SK-N-SH (cell line): ENCODE data around the gene KIF1A. TPM values are rescaled to one million over a fixed set of nuclear protein-coding genes. Genes with fewer than 3 reads are reported as not detected.

Experiments used
- CTCF ChIA-PET: fragments of 300-600, 350-600 bp; formaldehyde crosslinking; extraction: SDS; loops from one replicate; lab custom pipeline; 2021; lab: Yijun Ruan, JAX
- POLR2A ChIA-PET: fragments of 350-600 bp; sonication (Branson Sonifier 250); formaldehyde crosslinking; extraction: SDS; loops from one replicate; lab custom pipeline; 2020; ENCODE audit warnings: antibody characterized with exemption, inconsistent platforms; lab: Yijun Ruan, JAX
- DNase-seq: peaks from one replicate; pipeline ENCODE4 v3.0.0; 2012
- H2AFZ ChIP-seq: fragments of 200-600 bp; sonication (generic); 2 replicates; pipeline ENCODE4 v1.8.1; 2016; ENCODE audit warnings: antibody characterized with exemption, mild to moderate bottlenecking, low read depth
- H3F3A ChIP-seq: fragments of 200-600 bp; sonication (generic); replicated peaks from 2 replicates; pipeline ENCODE3; 2016; ENCODE audit warnings: antibody characterized with exemption, mild to moderate bottlenecking; ENCODE audit not compliant: insufficient read depth
- H3K27ac ChIP-seq, 2 experiments: fragments of 200-500 bp in 1 of 2; fragments of 200-600 bp in 1 of 2; sonication (Bioruptor generic) in 1 of 2; sonication (generic), shearing (Covaris generic) in 1 of 2; 2 replicates each; pipeline versions ENCODE4 v1.5.1 to v1.6.1; 2014 to 2016; ENCODE audit warnings: low read depth in 2 of 2, inconsistent platforms in 1 of 2, low read length in 1 of 2, mild to moderate bottlenecking in 1 of 2, mixed read lengths in 1 of 2
- H3K27me3 ChIP-seq: fragments of 200-600 bp; sonication (generic), shearing (Covaris generic); 2 replicates; pipeline ENCODE4 v1.6.1; 2016; ENCODE audit warnings: mixed run types; ENCODE audit not compliant: insufficient read depth
- H3K36me3 ChIP-seq, 2 experiments: fragments of 200-500 bp in 1 of 2; fragments of 200-600 bp in 1 of 2; sonication (Bioruptor generic) in 1 of 2; sonication (generic) in 1 of 2; replicated peaks in 1 of 2; 2 replicates each; pipeline versions ENCODE3 to v1.5.1; 2014 to 2016; ENCODE audit warnings: low read length in 1 of 2, mild to moderate bottlenecking in 1 of 2; ENCODE audit not compliant: insufficient read depth in 2 of 2, control insufficient read depth in 1 of 2
- H3K4me1 ChIP-seq, 2 experiments: fragments of 200-500 bp in 1 of 2; fragments of 200-600 bp in 1 of 2; sonication (Bioruptor generic) in 1 of 2; sonication (generic), shearing (Covaris generic) in 1 of 2; 2 replicates each; pipeline versions ENCODE4 v1.5.1 to v1.6.1; 2014 to 2016; ENCODE audit warnings: low read depth in 1 of 2, low read length in 1 of 2, mixed run types in 1 of 2; ENCODE audit not compliant: insufficient read depth in 2 of 2, control insufficient read depth in 1 of 2
- H3K4me2 ChIP-seq: fragments of 200-600 bp; sonication (generic), shearing (Covaris generic); 2 replicates; pipeline ENCODE4 v1.6.1; 2017; ENCODE audit warnings: mixed run types
- H3K4me3 ChIP-seq, 2 experiments: fragments of 200-500 bp in 1 of 2; fragments of 200-600 bp in 1 of 2; sonication (Bioruptor generic) in 1 of 2; sonication (generic), shearing (Covaris generic) in 1 of 2; 2 replicates each; pipeline versions ENCODE4 v1.5.1 to v1.8.1; 2014 to 2016; ENCODE audit warnings: low read depth in 2 of 2, inconsistent platforms in 1 of 2, low read length in 1 of 2, mild to moderate bottlenecking in 1 of 2, mixed read lengths in 1 of 2, moderate library complexity in 1 of 2
- H3K79me2 ChIP-seq: fragments of 200-600 bp; sonication (generic); 2 replicates; pipeline ENCODE4 v1.8.1; 2017; ENCODE audit warnings: mild to moderate bottlenecking; ENCODE audit not compliant: insufficient read depth
- H3K9ac ChIP-seq: fragments of 200-600 bp; sonication (generic); 2 replicates; pipeline ENCODE4 v1.6.1; 2017; ENCODE audit warnings: mixed run types
- H3K9me2 ChIP-seq: fragments of 200-600 bp; sonication (generic); 2 replicates; pipeline ENCODE4 v1.6.1; 2017; ENCODE audit warnings: mixed run types
- H3K9me3 ChIP-seq: fragments of 200-600 bp; sonication (generic); 2 replicates; pipeline ENCODE4 v1.6.1; 2017; ENCODE audit warnings: mixed run types, mild to moderate bottlenecking, moderate library complexity
- H4K20me1 ChIP-seq: fragments of 200-600 bp; sonication (generic); 2 replicates; pipeline ENCODE4 v1.6.1; 2017; ENCODE audit warnings: mild to moderate bottlenecking, mixed run types; ENCODE audit not compliant: insufficient read depth
- EZH2phosphoT487 ChIP-seq: fragments of 200-600 bp; sonication (generic); IDR thresholded peaks from 2 replicates; pipeline ENCODE4 v1.6.1; 2017; ENCODE audit warnings: low read depth, mixed run types, mild to moderate bottlenecking, antibody characterized with exemption, moderate library complexity, borderline replicate concordance
- FOSL2 ChIP-seq: IDR thresholded peaks from 2 replicates; pipeline ENCODE4 v1.4.0; 2012; ENCODE audit warnings: low read depth, mild to moderate bottlenecking, moderate library complexity, borderline replicate concordance
- FOXJ3 ChIP-seq: sonication (generic); formaldehyde crosslinking; IDR thresholded peaks from 2 replicates; pipeline ENCODE4 v1.5.1; 2020; ENCODE audit warnings: mild to moderate bottlenecking, missing genetic modification reagents
- FOXM1 ChIP-seq: IDR thresholded peaks from 2 replicates; pipeline ENCODE4 v1.4.0; 2012; ENCODE audit warnings: low read depth, mild to moderate bottlenecking
- GABPA ChIP-seq: IDR thresholded peaks from 2 replicates; pipeline ENCODE4 v1.4.0; 2012; ENCODE audit warnings: low read depth, mild to moderate bottlenecking
- GATA2 ChIP-seq: sonication (generic); formaldehyde crosslinking; IDR thresholded peaks from 2 replicates; pipeline ENCODE4 v1.5.0; 2020; ENCODE audit warnings: mild to moderate bottlenecking, missing genetic modification reagents
- JUND ChIP-seq: IDR thresholded peaks from 2 replicates; pipeline ENCODE4 v1.4.0; 2012
- MEF2A ChIP-seq: IDR thresholded peaks from 2 replicates; pipeline ENCODE4 v1.4.0; 2012; ENCODE audit warnings: low read depth, borderline replicate concordance
- MXI1 ChIP-seq: IDR thresholded peaks from 2 replicates; pipeline ENCODE4 v1.6.1; 2012; ENCODE audit warnings: mild to moderate bottlenecking, low read depth, low read length, improper control_type of control experiment
- NRF1 ChIP-seq: IDR thresholded peaks from 2 replicates; pipeline ENCODE4 v1.6.1; 2012; ENCODE audit warnings: low read depth, mild to moderate bottlenecking, low read length
- RCOR1 ChIP-seq: fragments of 150-350 bp; IDR thresholded peaks from 2 replicates; pipeline ENCODE4 v1.6.1; 2017; ENCODE audit warnings: antibody characterized with exemption, low read length
- RFX5 ChIP-seq: IDR thresholded peaks from 2 replicates; pipeline ENCODE4 v1.6.1; 2012; ENCODE audit warnings: mild to moderate bottlenecking, improper control_type of control experiment, low read length
- RXRA ChIP-seq: IDR thresholded peaks from 2 replicates; pipeline ENCODE4 v1.4.0; 2012; ENCODE audit warnings: low read depth, mild to moderate bottlenecking, borderline replicate concordance
- TAF1 ChIP-seq: IDR thresholded peaks from 2 replicates; pipeline ENCODE4 v1.6.1; 2012; ENCODE audit warnings: low read depth, mild to moderate bottlenecking, low read length, moderate library complexity, borderline replicate concordance
- TEAD4 ChIP-seq: IDR thresholded peaks from 2 replicates; pipeline ENCODE4 v1.4.0; 2012; ENCODE audit warnings: mild to moderate bottlenecking, borderline replicate concordance; ENCODE audit not compliant: insufficient read depth
- YY1 ChIP-seq: IDR thresholded peaks from 2 replicates; pipeline ENCODE4 v1.4.0; 2012; ENCODE audit warnings: low read depth, mild to moderate bottlenecking
- WGBS: methylation state at CpG from one replicate; pipeline ENCODE4 v1.1.6; 2017; ENCODE audit warnings: low lambda C conversion rate; 5-methylcytosine and 5-hydroxymethylcytosine counted together
- polyA plus RNA-seq, 3 experiments: library from polyadenylated mRNA; depleted of rRNA; stranded (reverse); fragments of >200 nt; gene quantifications; 2 replicates each; pipeline ENCODE4 v1.2.3, GENCODE V29; 2012
- TF ChIP-seq, protein P1 (sequence below): fragments of 150-350 bp; IDR thresholded peaks from 2 replicates; pipeline ENCODE4 v1.6.1; 2016; ENCODE audit warnings: mild to moderate bottlenecking, low read depth, low read length
- TF ChIP-seq, protein P2 (sequence below): IDR thresholded peaks from 2 replicates; pipeline ENCODE4 v1.4.0; 2012; ENCODE audit warnings: low read depth, borderline replicate concordance
- TF ChIP-seq, protein P3 (sequence below): IDR thresholded peaks from 2 replicates; pipeline ENCODE4; 2012
- TF ChIP-seq, protein P4 (sequence below): fragments of 150-350 bp; IDR thresholded peaks from 2 replicates; pipeline ENCODE4 v1.6.1; 2017; ENCODE audit warnings: antibody characterized with exemption, low read length, low read depth, borderline replicate concordance
- TF ChIP-seq, protein P5 (sequence below): IDR thresholded peaks from 2 replicates; pipeline ENCODE4 v1.4.0; 2012; ENCODE audit warnings: low read depth

KIF1A gene
- polyA plus RNA-seq, 1 of the 3 experiments (the other 2 are of a cell fraction): 0.21 TPM

DNA sequence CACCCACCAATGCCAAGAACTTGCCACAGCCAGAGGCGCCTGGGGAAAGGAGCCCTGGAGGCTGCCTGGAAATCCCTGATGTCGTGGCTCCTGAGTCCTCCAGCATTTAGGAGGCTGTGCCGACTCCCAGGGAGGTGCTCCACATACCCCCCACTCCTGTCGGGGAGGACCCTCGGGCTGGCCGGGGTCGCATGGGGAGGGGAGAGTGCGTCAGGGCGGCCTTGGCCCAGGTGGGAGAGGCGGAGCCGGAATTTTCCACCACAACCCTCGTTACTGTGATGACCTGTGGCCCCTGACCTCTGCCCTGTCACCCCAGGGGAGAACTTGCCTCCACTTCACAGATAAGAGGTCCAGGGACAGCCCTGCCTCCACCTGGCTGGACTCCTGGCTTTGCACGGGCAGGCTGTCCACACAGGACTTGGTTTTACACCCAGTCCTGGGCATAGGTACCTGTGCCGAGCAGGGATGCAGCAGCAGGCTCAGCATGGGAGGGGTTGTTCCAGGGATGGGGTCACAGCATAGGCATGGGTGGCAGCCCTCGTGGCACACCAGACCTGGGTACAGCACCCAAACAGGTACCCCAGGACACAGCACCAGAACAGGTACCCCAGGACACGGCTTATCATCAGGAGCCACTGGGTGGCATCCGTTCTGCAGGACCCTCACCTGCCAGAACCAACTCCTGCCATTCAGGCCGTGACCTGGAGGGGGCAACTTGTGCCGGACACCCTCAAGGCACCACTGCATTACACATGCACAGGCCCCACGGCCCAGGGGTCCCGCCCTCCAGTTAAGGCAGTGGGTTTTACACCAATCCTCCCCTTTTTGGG is 36.3 kb upstream of the KIF1A start:
- Histone ChIP-seq H3K79me2 (no peaks in the 10 kb centered on the region), H3K9me2 (no peaks in the 10 kb centered on the region), H3K4me2 (no peak overlapping the region), H3K27ac (no peak overlapping the region), H3F3A (no peaks in the 10 kb centered on the region), H2AFZ (no peak overlapping the region), H3K36me3 (no peaks in the 10 kb centered on the region), H3K4me3 (no peak overlapping the region), H3K9ac (no peak overlapping the region), H3K27me3 (peaks cover 6% of the 10 kb centered on the region; the same call in 1 of the 2 replicates), H4K20me1 (no peaks in the 10 kb centered on the region), H3K9me3 (no peaks in the 10 kb centered on the region), H3K4me1 (no peaks in the 10 kb centered on the region)
- TF ChIP-seq RCOR1 (no peak), FOXM1 (no peak), GATA2 (CRISPR knock-in tag) (no peak), MXI1 (no peak), TEAD4 (no peak), MEF2A (no peak), JUND (no peak), EZH2phosphoT487 (no peak)
- TF ChIP-seq, protein P1, sequence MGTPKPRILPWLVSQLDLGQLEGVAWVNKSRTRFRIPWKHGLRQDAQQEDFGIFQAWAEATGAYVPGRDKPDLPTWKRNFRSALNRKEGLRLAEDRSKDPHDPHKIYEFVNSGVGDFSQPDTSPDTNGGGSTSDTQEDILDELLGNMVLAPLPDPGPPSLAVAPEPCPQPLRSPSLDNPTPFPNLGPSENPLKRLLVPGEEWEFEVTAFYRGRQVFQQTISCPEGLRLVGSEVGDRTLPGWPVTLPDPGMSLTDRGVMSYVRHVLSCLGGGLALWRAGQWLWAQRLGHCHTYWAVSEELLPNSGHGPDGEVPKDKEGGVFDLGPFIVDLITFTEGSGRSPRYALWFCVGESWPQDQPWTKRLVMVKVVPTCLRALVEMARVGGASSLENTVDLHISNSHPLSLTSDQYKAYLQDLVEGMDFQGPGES: no peak
- TF ChIP-seq, protein P2, sequence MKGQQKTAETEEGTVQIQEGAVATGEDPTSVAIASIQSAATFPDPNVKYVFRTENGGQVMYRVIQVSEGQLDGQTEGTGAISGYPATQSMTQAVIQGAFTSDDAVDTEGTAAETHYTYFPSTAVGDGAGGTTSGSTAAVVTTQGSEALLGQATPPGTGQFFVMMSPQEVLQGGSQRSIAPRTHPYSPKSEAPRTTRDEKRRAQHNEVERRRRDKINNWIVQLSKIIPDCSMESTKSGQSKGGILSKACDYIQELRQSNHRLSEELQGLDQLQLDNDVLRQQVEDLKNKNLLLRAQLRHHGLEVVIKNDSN: no peak
- TF ChIP-seq, protein P3, sequence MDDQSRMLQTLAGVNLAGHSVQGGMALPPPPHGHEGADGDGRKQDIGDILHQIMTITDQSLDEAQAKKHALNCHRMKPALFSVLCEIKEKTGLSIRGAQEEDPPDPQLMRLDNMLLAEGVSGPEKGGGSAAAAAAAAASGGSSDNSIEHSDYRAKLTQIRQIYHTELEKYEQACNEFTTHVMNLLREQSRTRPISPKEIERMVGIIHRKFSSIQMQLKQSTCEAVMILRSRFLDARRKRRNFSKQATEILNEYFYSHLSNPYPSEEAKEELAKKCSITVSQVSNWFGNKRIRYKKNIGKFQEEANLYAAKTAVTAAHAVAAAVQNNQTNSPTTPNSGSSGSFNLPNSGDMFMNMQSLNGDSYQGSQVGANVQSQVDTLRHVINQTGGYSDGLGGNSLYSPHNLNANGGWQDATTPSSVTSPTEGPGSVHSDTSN: no peak
- TF ChIP-seq, protein P4, sequence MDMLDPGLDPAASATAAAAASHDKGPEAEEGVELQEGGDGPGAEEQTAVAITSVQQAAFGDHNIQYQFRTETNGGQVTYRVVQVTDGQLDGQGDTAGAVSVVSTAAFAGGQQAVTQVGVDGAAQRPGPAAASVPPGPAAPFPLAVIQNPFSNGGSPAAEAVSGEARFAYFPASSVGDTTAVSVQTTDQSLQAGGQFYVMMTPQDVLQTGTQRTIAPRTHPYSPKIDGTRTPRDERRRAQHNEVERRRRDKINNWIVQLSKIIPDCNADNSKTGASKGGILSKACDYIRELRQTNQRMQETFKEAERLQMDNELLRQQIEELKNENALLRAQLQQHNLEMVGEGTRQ: no peak
- no peak for DNase-seq
- ChIA-PET CTCF (interaction anchor here (1.7 kb wide), 1 partner anchor 37 kb away, joined by 4 read pairs; no protein-coding TSS in a partner anchor), POLR2A (no interaction called here)
- 33% methylated on average over 8 of the region's 21 CpGs for WGBS

DNA sequence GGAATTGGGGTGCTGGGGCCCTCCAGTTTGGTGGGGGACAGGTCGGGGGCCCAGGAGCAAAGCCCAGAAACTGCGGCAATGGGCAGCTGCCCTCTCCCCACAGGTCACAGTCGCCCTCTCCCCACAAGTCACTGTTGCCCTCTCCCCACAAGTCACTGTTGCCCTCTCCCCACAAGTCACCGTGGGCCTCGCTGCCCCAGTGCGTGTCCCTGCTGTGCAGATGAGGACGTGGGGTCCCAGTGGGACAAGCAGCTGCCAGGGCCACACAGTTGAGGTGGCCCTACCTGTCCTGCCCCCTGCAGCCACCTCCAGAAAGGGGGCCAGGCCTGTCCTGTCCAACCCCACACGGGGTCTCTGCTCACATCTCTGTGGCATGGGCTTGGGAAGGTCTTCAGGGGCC is 35.7 kb upstream of the KIF1A start:
- ChIA-PET CTCF (no interaction called here), POLR2A (no interaction called here)
- TF ChIP-seq MEF2A (no peak), RXRA (no peak), JUND (no peak), FOSL2 (no peak), FOXJ3 (no peak), GABPA (no peak), NRF1 (no peak), RFX5 (no peak), TAF1 (no peak), YY1 (no peak)
- TF ChIP-seq, protein P5, sequence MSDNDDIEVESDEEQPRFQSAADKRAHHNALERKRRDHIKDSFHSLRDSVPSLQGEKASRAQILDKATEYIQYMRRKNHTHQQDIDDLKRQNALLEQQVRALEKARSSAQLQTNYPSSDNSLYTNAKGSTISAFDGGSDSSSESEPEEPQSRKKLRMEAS: no peak
- TF ChIP-seq, protein P1: no peak
- TF ChIP-seq, protein P4: no peak

More for the DNA sequence above, 35.7 kb upstream of the KIF1A start:
- H3K4me3 ChIP-seq: no peak overlapping the region
- H3K9ac ChIP-seq: no peak overlapping the region
- no peaks in the 10 kb centered on the region for H4K20me1 ChIP-seq
- WGBS: 80% methylated on average over 2 of the region's 8 CpGs
- H2AFZ ChIP-seq: no peak overlapping the region
- H3K4me2 ChIP-seq: no peak overlapping the region
- H3K4me1 ChIP-seq: no peaks in the 10 kb centered on the region
- no peaks in the 10 kb centered on the region for H3K36me3 ChIP-seq
- no peaks in the 10 kb centered on the region for H3F3A ChIP-seq
- DNase-seq: no peak
- H3K9me3 ChIP-seq: no peaks in the 10 kb centered on the region
- H3K9me2 ChIP-seq: no peaks in the 10 kb centered on the region
- 0 out of 2 replicates have a peak, but pooled peaks cover under 1% of the 10 kb centered on the region for H3K27me3 ChIP-seq
- no peak overlapping the region for H3K27ac ChIP-seq
- no peaks in the 10 kb centered on the region for H3K79me2 ChIP-seq
